ENCODE results near the gene LBR.
"Not testable (repeated sequence)": the region's sequence is repeated elsewhere in the genome, so short reads cannot be mapped to it uniquely, and the experiment has no call there.

The LBR gene

DNA sequence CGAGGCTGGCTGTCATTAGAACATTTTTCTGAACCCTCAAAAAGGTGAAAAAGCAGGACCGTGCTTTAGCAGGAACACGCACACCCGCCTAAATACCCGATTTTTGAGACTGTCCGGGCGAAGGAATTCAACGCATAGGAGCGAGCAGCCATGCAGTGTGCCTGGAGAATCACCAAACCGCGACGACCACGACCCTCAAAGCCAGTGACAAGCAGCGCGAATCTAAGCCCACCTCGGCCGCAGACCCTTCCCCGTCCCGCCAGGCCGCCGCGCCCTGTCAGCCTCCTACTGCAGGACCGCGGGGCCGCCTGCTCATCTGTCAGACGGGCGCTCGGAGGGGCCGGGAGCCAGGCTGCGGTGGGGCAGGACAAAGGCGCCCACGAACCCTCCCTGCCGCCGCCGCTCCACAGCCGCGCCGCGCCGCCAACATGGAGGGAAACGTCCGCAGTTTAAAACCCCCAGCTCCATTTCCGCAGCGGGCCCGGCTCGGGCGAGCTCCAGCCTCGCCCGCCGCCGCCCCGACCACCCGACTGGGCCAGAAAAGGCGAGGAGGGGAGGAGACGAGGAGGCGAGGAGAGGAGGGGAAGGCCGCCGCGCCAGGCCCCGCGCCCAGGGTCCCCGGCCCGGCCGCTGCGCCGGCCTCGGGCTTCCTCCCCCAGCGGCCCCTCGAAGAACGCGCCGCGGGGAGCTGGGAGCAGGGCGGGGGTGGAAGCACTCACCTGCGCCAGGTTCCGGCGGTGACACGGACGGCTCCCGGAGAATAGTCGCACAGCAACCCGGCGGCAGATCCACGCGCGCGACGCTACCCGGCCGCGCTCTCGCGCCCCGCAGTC lies at the start of gene LBR:
Gene LBR, minus strand, starts transcription at position 804 of the 833 bp plus-strand sequence. CDS start 3,963 bp downstream, outside the sequence.
- H3K27ac ChIP-seq = peak within 1 kb of the TSS; percentile 35 to 95 (median 87)
- peak within 1 kb of the TSS; percentile 60 to 94 (median 87) for H3K4me3 ChIP-seq

DNA sequence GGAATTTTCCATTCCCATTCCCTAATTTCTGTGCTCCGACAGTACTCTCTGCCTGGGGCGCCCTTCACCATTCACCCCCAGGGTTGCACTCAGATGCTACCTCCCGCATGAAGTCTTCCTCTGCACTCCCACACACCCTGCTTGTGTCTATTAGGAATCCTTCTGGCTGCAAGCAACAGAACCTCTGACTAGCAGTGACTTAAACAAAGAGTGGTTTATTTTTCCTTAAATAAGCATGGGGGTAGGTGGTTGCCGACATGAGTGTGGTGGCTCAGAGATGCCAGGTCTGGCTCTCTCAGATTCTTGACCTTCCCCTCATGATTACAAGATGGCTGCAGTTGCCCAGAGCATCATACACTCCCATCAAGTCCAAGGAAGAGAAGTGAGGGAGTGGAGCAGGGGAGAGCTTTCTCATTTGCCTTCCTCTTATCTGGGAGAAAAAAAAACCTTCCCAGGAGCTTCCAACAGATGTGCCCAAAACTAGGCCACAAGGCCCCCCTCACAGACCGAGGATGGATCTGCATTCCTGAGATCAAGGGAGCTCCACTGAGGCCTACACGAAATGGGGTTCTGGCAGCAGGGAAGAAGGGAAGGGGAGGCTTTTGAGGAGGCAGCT lies 49.6 kb upstream of the LBR start:
- no peak overlapping the region for H3K27ac ChIP-seq
- no peak overlapping the region for H3K4me3 ChIP-seq

DNA sequence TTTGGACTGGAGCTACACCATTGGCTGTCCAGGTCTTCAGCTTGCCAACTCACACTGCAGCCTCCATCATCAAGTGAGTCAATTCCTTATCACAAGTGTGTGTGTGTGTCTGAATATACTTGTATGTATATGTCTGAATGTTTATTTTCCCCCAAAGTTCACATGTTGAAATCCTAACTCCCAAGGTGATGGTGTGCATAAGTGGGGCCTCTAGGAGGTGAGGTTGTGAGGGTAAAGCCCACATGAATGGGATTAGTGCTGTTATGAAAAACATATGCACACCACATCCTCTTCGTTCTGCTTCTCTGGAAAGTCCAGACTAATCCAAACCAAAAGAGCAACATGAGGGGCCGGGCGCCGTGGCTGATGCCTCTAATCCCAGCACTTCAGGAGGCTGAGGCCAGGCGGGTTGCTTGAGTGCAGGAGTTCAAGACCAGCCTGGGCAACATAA lies 48.7 kb upstream of the LBR start:
- H3K27ac ChIP-seq = no peak overlapping the region

DNA sequence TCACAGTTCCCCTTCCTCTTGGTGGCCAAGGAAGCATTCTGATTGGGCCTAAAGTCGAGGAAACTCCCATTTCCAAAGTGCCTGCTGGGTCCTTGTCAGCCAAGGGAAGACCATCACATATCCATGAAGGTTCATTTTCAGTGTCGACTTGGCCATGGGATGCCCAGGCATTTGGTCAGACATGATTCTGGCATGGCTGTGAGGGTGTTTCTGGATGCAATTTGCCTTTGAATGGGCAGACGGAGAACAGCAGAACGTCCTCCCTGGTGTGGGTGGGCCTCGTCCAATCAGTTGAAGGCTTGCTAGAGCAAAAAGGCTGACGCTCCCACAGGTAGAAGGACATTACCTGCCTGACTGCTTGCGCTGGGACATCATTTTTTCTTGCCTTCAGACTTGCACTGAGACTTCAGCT lies 48.3 kb upstream of the LBR start:
- Histone ChIP-seq H3K27ac (no peak overlapping the region), H3K4me3 (no peak overlapping the region)

More for the DNA sequence above, 48.7 kb upstream of the LBR start:
- H3K4me3 ChIP-seq = no peak overlapping the region

DNA sequence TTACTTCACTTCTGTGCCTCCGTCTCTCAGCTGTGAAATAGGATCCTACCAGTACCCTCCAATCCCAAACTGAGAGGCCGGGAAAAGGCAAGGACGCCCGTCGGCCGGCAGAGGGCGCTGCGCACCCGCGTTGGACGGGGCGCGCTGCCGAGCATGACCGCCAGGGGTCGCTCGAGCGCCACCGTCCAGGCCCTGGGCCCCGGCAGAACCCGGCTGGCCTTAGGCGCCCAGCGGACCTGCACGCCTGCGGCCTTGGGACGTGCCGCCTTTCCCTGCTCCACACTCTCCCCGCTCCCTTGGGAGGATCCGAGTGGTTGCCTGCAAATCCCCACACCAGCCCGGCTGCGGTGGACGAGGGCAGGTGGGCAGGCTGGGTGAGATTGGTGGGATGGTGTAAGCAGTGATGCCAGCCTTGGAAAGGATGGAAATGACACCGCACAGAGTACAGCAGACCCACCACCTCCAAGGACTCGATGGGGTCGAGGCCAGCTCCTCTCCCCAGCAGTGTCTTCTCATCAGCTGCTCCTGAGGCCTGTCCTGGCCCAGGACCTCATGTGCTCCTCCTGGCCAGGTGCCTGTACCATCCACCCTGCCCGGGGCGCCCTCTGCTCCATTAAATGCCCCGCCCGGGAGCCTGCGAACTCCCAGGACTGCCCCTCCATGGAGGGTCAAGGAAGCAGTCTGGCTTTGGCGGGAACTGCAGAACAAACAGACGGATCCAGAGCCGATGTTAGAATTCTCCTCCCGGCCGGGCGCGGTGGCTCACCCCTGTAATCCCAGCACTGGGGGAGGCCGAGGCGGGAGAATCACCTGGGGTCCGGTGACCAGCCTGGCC lies 47.4 kb upstream of the LBR start:
- Histone ChIP-seq H3K27ac (no peak overlapping the region), H3K4me3 (no peak overlapping the region)

DNA sequence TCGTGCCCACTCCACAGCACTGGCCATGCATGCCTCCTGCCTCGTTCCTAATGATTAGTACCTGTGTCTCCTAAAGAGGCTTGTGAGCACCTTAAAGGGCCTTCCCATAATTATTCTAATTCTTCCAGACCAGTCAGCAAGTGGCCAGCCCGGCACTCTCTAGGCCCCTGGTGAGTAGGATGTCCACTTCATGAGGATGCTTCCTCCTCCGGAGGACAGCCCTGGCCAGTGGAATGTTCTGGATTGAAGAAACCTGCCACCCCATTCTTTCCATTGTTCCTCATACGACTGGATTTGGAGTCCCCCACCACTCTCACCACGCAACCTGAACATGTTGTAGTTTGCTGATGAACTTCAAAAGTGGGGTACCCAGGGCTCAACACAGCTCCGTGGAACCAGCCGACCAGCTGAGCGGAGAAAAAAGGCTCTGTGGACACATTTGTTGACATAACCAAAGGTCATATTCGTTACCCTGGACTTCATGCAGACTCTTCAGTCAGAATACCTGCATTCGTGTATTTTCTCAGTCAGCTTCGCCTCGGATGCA lies 46.7 kb upstream of the LBR start:
- H3K27ac ChIP-seq = no peak overlapping the region
- H3K4me3 ChIP-seq = no peak overlapping the region

DNA sequence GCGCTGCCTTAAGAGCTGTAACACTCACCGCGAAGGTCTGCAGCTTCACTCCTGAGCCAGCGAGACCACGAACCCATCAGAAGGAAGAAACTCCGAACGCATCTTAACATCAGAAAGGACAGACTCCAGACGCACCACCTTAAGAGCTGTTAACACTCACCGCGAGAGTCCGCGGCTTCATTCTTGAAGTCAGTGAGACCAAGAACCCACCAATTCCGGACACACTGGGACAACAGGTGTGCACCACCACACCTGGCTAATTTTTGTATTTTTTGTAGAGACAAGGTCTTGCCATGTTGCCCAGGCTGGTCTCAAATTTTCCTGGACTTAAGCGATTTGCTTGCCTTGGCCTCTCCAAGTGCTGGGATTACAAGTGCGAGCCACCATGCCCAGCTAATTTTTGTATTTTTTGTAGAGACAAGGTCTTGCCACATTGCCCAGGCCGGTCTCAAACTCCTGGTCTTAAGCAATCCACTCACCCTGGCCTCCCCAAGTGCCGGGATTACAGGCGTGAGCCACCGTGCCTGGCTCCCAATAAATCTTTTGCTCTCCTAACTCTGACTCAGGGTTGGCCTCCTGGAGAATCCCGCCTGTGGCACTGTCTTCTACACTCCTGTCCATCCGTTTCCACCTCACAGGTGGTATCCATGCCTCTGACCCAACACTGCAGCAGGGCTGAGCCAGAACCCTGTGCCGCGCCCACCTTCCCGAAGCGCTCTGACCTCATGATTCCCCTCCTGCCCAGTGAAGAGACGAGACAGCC lies 46.0 kb upstream of the LBR start:
- H3K27ac ChIP-seq, H3K4me3 ChIP-seq: not testable (repeated sequence)

DNA sequence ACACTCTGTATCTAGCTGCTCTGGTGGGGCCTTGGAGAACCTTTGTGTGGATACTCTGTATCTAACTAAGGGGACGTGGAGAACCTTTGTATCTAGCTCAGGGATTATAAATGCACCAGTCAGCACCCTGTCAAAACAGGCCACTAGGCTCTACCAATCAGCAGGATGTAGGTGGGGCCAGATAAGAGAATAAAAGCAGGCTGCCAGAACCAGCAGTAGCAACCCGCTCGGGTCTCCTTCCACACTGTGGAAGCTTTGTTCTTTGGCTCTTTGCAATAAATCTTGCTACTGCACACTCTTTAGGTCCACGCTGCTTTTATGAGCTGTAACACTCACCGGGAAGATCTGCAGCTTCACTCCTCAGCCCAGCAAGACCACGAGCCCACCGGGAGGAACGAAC lies 45.4 kb upstream of the LBR start:
- not testable (repeated sequence) for H3K27ac ChIP-seq, H3K4me3 ChIP-seq

DNA sequence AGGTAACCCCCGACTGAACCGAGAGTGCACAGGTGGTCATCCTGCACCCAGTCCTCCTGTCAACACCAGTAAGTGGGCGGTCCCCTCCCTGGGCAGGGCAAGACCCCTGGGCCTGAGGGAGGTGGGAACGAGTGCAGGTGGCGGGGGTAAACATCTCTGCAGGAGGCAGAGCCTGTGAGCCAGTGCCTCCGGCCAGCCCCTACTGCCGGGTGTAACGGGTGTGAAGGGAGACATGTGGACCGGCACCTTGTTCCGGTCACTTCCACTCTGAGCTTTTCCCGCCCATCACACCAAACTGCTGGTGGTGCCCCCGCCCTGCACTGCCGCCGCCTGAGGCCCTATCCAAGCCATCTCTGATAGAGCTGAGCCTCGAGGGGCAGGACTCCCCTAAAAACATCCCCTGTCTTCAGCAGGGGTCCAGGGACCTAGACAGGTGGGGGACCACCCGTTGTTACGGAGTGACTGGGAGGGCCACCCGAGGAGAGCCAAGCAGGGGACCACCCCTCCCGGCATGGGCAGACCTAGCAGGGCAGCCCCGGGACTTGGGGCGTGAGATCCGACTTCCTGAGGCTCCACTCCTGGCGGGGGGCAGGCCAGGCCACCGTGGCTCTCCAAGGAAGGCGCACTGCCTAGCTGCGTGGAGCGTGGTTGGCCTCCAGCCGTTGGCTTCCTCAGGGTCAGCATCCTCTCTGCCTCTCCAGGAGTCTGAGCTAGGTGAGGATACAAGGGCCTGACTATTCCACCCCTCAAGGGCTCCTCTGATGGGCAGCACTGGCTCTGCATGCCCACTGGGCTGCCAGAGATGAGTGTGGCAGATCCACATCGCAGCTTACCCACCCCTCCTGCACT lies 43.8 kb upstream of the LBR start:
- no peak overlapping the region for H3K4me3 ChIP-seq
- H3K27ac ChIP-seq = no peak overlapping the region

DNA sequence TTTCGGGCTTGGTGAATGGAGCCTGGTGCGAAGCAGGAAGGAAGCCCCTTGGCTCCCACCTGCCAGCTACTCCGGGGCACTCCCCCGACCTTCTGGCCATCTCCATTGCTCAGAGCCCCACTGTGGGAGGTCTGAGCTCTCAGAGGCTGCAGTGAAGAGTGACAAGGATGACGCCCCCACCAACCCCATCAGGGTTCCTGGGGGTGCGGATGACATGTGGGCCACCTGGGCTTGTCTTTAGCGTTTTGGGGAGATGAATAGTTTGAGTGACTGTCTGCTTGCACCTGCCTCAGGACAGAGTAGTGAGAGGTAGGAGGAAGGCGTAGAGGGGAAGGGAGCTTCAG lies 43.2 kb upstream of the LBR start:
- H3K27ac ChIP-seq = no peak overlapping the region
- no peak overlapping the region for H3K4me3 ChIP-seq

DNA sequence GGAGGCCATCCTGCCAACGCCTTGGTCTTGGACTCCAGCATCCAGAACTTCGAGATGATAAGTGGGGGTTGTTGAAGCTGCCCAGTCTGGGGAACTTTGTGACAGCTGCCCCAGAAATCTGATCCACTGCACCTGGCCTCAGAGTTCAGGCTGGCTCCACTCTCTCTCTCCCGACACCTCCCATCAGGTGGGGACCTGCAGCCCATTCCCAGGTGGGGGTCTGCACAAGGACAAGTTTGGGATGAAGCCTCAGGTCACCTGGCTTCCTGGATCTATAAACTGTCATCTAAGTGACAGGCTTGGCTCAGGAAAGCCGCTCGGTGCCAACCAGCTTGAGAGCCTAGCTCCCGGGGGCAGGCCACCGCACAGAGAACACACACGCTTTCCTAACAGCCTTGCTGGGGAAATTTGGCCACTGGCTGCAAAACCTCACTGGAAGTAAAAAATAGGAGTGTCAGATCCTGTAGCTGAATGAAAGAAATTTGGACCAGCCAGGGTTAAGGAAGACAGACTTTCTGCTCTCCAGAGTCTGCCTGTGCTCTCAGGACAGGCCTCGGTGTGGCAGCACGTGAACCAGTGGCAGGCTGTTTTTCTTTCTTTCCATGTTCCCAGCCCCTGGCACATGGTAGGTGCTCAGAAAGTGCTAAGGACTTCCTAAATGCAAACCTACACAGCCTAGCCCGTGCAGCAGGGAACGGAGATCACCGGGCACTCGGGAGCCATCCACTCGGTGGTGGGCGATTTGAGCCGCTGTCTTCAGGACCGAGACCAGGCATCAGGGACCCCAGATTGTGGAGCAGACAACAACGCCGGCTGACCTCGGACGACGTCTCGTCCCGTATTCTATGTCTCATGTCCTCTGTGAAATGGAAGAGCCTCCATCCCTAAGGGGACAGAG lies 42.6 kb upstream of the LBR start:
- Histone ChIP-seq H3K27ac (no peak overlapping the region), H3K4me3 (no peak overlapping the region)

DNA sequence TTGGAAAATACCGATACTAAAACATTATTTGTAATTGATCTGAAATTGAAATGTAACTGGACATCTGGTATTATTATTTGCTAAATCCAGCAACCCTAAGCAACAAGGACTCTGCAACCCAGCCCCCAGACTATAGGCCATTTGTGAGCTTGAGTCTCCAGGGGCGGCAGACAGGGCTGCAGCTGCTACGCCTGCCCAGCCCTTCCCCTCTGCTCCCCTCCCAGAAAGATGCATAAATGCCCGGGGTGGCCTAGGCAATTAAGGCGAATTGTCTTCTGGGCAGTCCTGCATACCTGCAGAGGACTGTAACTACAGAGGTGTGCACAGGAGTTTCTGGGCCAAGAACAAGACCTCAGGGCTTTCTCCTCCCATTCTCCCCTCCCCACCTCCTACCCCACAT lies 41.2 kb upstream of the LBR start:
- H3K4me3 ChIP-seq = no peak overlapping the region
- H3K27ac ChIP-seq = peak overlapping the region in 1 of 21 experiments; percentile 91

DNA sequence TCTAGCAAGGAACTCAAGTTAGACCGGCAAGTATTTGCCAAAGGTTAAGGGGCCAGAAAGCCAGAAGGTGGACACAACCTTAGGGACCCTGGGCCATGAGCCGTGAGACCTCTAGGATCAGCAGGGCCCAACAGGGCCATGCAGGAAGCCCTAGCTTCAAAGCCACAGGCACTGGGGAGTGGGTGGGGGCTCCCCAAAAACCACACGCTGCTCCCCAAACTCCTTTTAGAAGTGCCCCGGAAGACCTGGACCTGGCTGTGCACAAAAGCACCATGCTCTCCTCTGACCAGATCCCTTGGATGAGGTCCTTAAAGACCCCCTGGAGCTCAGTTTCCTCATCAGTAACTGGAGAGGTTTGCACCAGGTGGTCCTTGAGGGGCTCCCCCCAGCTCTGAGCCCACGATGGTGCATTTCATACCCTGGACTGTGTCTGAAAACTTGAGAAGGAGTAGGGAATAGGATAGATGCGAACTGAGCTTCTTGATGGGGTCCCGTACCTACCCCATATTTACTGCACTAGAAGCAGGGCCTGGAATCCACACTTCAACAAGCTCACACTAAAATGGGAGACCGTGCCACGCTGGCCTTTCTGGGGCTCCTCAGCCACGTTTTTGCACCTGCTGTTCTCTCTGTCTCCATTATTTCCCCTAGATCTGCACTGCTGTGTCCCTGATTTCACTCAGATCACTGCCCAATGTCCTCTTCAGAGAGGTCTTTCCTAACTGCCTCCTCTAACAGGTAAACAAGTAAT lies 40.6 kb upstream of the LBR start:
- Histone ChIP-seq H3K27ac (peak overlapping the region in 19 of 21 experiments; percentile 32 to 99 (median 89)), H3K4me3 (peak overlapping the region in 5 of 7 experiments; percentile 37 to 40 (median 39))

DNA sequence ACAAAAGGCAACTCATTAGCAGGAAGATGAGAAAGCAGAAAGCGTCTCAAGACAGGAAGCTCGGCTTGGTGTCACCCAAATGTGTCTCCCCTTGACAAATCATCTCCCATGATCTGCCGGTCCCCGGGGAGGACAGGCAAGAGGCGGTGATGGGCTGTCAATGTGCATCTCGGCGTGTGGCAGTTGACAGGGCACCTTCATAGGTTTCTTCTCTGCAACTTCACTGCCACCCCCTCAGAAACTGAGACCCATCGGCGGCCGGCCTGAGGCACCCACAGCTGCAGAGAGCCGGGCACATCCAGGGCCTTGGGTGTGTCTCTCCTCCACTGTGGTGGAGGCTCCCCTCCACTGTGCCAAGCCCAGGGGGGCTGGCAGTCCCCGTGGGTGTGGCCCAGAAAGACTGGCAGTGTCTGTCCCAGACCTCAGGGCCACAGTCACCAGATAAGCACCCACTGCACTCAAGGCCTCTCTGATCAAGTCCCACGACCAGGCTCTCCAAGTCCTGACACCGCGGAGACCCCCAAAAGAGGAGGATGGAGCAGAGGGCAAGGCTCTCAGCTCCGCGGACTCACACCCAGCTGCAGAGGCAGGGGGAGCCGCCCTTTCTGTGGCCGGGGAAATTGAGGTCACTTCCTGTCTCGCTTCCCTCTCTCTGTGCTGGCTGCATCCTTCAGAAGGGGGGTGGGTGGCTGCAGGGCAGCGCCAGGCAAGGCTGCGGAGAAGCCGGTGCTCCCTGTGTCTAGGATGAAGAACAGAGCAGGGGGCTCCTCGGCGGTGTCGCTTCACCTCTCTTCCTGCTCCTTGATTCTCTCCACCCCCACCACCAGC lies 39.6 kb upstream of the LBR start:
- H3K27ac ChIP-seq = peak overlapping the region; percentile 32 to 99 (median 88)

DNA sequence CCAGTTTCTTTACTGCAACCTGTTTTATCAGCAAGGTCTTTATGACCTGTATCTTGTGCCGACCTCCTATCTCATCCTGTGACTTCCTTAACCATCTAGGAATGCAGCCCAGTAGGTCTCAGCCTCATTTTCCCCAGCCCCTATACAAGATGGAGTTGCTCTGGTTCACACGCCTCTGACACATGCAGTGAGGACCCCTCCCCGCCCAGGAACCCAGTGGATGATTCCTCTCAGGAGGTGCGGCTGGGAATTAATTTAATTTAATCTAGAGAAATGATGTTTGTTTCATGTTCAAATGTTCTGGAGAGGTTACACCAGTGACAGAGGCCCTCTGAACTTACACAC lies 39.0 kb upstream of the LBR start:
- H3K4me3 ChIP-seq = peak overlapping the region in 3 of 7 experiments; percentile 37 to 40 (median 39)
- H3K27ac ChIP-seq = peak overlapping the region in 17 of 21 experiments; percentile 32 to 99 (median 91)

More for the DNA sequence above, 39.6 kb upstream of the LBR start:
- peak overlapping the region; percentile 27 to 40 (median 38) for H3K4me3 ChIP-seq
